GM06990 (cell line): Measurements from ENCODE around the gene DAB2IP.

Experiments
- DNase-seq: peaks from one replicate; pipeline ENCODE4 v3.0.0-alpha.2; 2011; ENCODE audit not compliant: insufficient read length; ENCODE audit errors: extremely low read depth
- H3K27me3 ChIP-seq: replicated peaks from 2 replicates; pipeline ENCODE4 v1.6.0; 2011; ENCODE audit warnings: low read length; ENCODE audit not compliant: control insufficient read depth, insufficient read depth
- H3K36me3 ChIP-seq: 2 replicates; pipeline ENCODE4 v1.5.1; 2011; ENCODE audit warnings: low read length; ENCODE audit not compliant: control insufficient read depth, insufficient read depth
- H3K4me3 ChIP-seq: replicated peaks from 2 replicates; pipeline ENCODE4 v1.5.1; 2011; ENCODE audit warnings: low read depth, mild to moderate bottlenecking, control low read depth, low read length
- CTCF ChIP-seq: IDR thresholded peaks from 2 replicates; pipeline ENCODE4 v1.5.1; 2011; ENCODE audit warnings: low read length, control low read depth, mild to moderate bottlenecking, inconsistent platforms; ENCODE audit not compliant: insufficient read depth, poor library complexity, severe bottlenecking

Gene DAB2IP

GRCh38 chr9:121780177-121781040 is 129.0 kb downstream of the DAB2IP start:
- H3K4me3 ChIP-seq = no peak overlapping the region
- no peaks in the 10 kb centered on the region for H3K27me3 ChIP-seq
- DNase-seq = no peak
- H3K36me3 ChIP-seq = no peaks in the 10 kb centered on the region
- no peak for TF ChIP-seq CTCF

GRCh38 chr9:121781145-121781548 is 129.7 kb downstream of the DAB2IP start:
- no peaks in the 10 kb centered on the region for H3K36me3 ChIP-seq

GRCh38 chr9:121781701-121782464 is 130.4 kb downstream of the DAB2IP start:
- DNase-seq = no peak
- Histone ChIP-seq H3K4me3 (no peak overlapping the region), H3K36me3 (no peaks in the 10 kb centered on the region), H3K27me3 (no peaks in the 10 kb centered on the region; the same call in 1 of the 2 replicates)
- TF ChIP-seq CTCF = no peak

More at GRCh38 chr9:121781145-121781548, 129.7 kb downstream of the DAB2IP start:
- no peak for DNase-seq
- no peak for TF ChIP-seq CTCF
- no peak overlapping the region for H3K4me3 ChIP-seq
- H3K27me3 ChIP-seq = no peaks in the 10 kb centered on the region

- no peak for DNase-seq
- TF ChIP-seq CTCF = no peak
- H3K27me3 ChIP-seq = no peaks in the 10 kb centered on the region; the same call in 1 of the 2 replicates
- H3K4me3 ChIP-seq = no peak overlapping the region
- H3K36me3 ChIP-seq = no peaks in the 10 kb centered on the region
These were observed 131.2 kb downstream of the DAB2IP start for GRCh38 chr9:121782514-121783110.

GRCh38 chr9:121783111-121783510 is 131.7 kb downstream of the DAB2IP start:
- no peak for DNase-seq
- Histone ChIP-seq H3K4me3 (no peak overlapping the region), H3K27me3 (no peaks in the 10 kb centered on the region; the same call in 1 of the 2 replicates), H3K36me3 (no peaks in the 10 kb centered on the region)
- TF ChIP-seq CTCF = no peak
